Keratinocyte (primary cell): ENCODE measurements around the gene SMC3. TPM values are rescaled to one million over a fixed set of nuclear protein-coding genes. Genes with fewer than 3 reads are reported as not detected.
A peak's percentile ranks its signal among the peaks of the same experiment; 100 is the strongest.
"Not testable (repeated sequence)": the region's sequence is repeated elsewhere in the genome, so short reads cannot be mapped to it uniquely, and the experiment has no call there.

Source experiments
- DNase-seq: peaks from one replicate; pipeline ENCODE4 v3.0.0-alpha.2; 2011; ENCODE audit warnings: low read depth, missing footprints, low spot score
- FAIRE-seq: peaks from 2 replicates; lab custom pipeline; 2011; peaks lifted over from hg19 to GRCh38; lab: Jason Lieb, UNC
- H2AFZ ChIP-seq: 2 replicates; pipeline ENCODE4 v1.6.0; 2012; ENCODE audit warnings: low read length, control low read depth, inconsistent platforms; ENCODE audit not compliant: control insufficient read depth
- H3K27ac ChIP-seq: 2 replicates; pipeline ENCODE4 v1.5.1; 2011; ENCODE audit warnings: low read length; ENCODE audit not compliant: control insufficient read depth, insufficient read depth
- H3K27me3 ChIP-seq: 3 replicates; pipeline ENCODE4 v1.6.0; 2011; ENCODE audit warnings: low read length; ENCODE audit not compliant: control insufficient read depth, insufficient read depth; ENCODE audit errors: extremely low read depth
- H3K36me3 ChIP-seq, 2 experiments: 2 replicates in 1 of 2; 3 replicates in 1 of 2; pipeline ENCODE4 v1.5.1; 2011; ENCODE audit warnings: low read length in 2 of 2, mild to moderate bottlenecking in 1 of 2; ENCODE audit not compliant: control insufficient read depth in 2 of 2, insufficient read depth in 2 of 2; ENCODE audit errors: extremely low read depth in 1 of 2
- H3K4me1 ChIP-seq: 3 replicates; pipeline ENCODE4 v1.5.1; 2011; ENCODE audit warnings: low read length; ENCODE audit not compliant: control insufficient read depth, insufficient read depth; ENCODE audit errors: extremely low read depth
- H3K4me2 ChIP-seq: 3 replicates; pipeline ENCODE4 v1.6.0; 2011; ENCODE audit warnings: low read depth, low read length; ENCODE audit not compliant: control insufficient read depth, insufficient read depth; ENCODE audit errors: extremely low read depth
- H3K4me3 ChIP-seq, 3 experiments: fragments of 200-600 bp in 1 of 3; sonication (generic) in 1 of 3; 2 replicates in 2 of 3; 3 replicates in 1 of 3; pipeline ENCODE4 v1.5.1; 2011 to 2016; ENCODE audit warnings: low read length in 3 of 3, mild to moderate bottlenecking in 3 of 3, control low read depth in 2 of 3, inconsistent platforms in 1 of 3, low read depth in 1 of 3, mixed read lengths in 1 of 3, mixed run types in 1 of 3, moderate library complexity in 1 of 3; ENCODE audit not compliant: control insufficient read depth in 2 of 3, insufficient read depth in 2 of 3; ENCODE audit errors: extremely low read depth in 1 of 3
- H3K79me2 ChIP-seq: 2 replicates; pipeline ENCODE4 v1.6.0; 2012; ENCODE audit warnings: low read length; ENCODE audit not compliant: control insufficient read depth, insufficient read depth
- H3K9ac ChIP-seq: 3 replicates; pipeline ENCODE4 v1.6.0; 2011; ENCODE audit warnings: low read length; ENCODE audit not compliant: control insufficient read depth, insufficient read depth; ENCODE audit errors: extremely low read depth
- H3K9me1 ChIP-seq: 3 replicates; pipeline ENCODE4 v1.6.0; 2011; ENCODE audit warnings: low read length; ENCODE audit not compliant: control insufficient read depth, insufficient read depth; ENCODE audit errors: extremely low read depth
- H3K9me3 ChIP-seq: 2 replicates; pipeline ENCODE4 v1.5.1; 2012; ENCODE audit warnings: low read depth, low read length; ENCODE audit not compliant: control insufficient read depth
- H4K20me1 ChIP-seq: 3 replicates; pipeline ENCODE4 v1.6.0; 2011; ENCODE audit warnings: low read length; ENCODE audit not compliant: control insufficient read depth, insufficient read depth; ENCODE audit errors: extremely low read depth
- EZH2 ChIP-seq: IDR thresholded peaks from one replicate; pipeline ENCODE4 v1.6.1; 2012; ENCODE audit warnings: inconsistent platforms, mild to moderate bottlenecking, low read length, moderate library complexity
- dilution Hi-C: fragments of 300-500 bp; cut with MboI; formaldehyde crosslinking; loops from one replicate; pipeline ENCODE4 v1.7.0; 2020; ENCODE audit warnings: low sequenced_read_pairs; ENCODE audit not compliant: extremely low pct_ligation_motif_present
- polyA plus RNA-seq, 5 experiments: library from polyadenylated mRNA; depleted of rRNA in 3 of 5; stranded (reverse) in 3 of 5; stranded (forward) in 1 of 5; unstranded in 1 of 5; fragments of >200 nt; gene quantifications; 1 replicate in 1 of 5; 2 replicates in 3 of 5; 3 replicates in 1 of 5; pipeline versions ENCODE4 v1.2.1 to v1.2.3, GENCODE V29; 2011 to 2012; ENCODE audit warnings: missing spikeins in 2 of 5, low read depth in 1 of 5, low replicate concordance in 1 of 5
- TF ChIP-seq, protein P1 (sequence below), 3 experiments: IDR thresholded peaks in 1 of 3; conservative IDR thresholded peaks in 1 of 3; optimal IDR thresholded peaks in 1 of 3; 2 replicates in 2 of 3; 3 replicates in 1 of 3; pipeline versions ENCODE3 to v1.5.1; 2011; ENCODE audit warnings: low read length in 3 of 3, mild to moderate bottlenecking in 3 of 3, moderate library complexity in 2 of 3, control low read depth in 1 of 3, inconsistent platforms in 1 of 3; ENCODE audit not compliant: insufficient read depth in 2 of 3; ENCODE audit errors: extremely low read depth in 1 of 3

Gene SMC3
- polyA plus RNA-seq, 1 donor (not counting 4 experiments of a cell fraction or from before 2014, with no cell fraction given): 16.3 TPM

DNA sequence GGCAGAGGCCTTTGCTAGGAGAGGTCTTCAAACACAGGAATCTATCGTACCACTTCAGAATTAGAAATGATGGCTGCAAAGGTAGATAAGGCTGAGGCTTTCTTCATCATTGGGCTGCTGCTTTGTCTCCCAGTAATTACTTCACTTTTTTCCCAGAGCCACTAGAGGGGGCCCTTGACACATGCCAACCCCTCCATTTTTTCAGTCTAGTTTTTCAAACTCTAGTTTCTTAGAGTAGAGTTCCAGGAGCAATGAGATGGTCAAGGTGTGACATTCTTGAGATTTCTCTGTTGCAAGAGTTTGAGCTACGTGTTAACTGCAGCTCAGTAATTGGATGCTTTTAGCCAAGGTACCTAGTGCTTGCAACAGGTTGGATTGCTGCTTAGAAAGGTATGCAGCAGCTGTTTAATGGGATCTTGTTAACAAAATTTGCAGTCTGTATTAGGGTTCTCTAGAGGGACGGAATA is 42.8 kb downstream of the SMC3 start:
- Histone ChIP-seq H3K4me1 (peaks cover 4% of the 10 kb centered on the region), H3K4me2 (no peak overlapping the region), H3K79me2 (no peaks in the 10 kb centered on the region), H3K27me3 (peaks cover 3% of the 10 kb centered on the region), H3K27ac (no peak overlapping the region), H3K36me3 (peaks cover 0 to 2% of the 10 kb centered on the region in 2 experiments), H3K9me3 (no peaks in the 10 kb centered on the region), H3K9me1 (no peaks in the 10 kb centered on the region), H3K9ac (no peak overlapping the region), H3K4me3 (no peak overlapping the region), H2AFZ (no peak overlapping the region), H4K20me1 (no peaks in the 10 kb centered on the region)
- dilution Hi-C loops: no loop called here
- peak; percentile 39 for FAIRE-seq
- DNase-seq: peak; percentile 26
- TF ChIP-seq, protein P1, sequence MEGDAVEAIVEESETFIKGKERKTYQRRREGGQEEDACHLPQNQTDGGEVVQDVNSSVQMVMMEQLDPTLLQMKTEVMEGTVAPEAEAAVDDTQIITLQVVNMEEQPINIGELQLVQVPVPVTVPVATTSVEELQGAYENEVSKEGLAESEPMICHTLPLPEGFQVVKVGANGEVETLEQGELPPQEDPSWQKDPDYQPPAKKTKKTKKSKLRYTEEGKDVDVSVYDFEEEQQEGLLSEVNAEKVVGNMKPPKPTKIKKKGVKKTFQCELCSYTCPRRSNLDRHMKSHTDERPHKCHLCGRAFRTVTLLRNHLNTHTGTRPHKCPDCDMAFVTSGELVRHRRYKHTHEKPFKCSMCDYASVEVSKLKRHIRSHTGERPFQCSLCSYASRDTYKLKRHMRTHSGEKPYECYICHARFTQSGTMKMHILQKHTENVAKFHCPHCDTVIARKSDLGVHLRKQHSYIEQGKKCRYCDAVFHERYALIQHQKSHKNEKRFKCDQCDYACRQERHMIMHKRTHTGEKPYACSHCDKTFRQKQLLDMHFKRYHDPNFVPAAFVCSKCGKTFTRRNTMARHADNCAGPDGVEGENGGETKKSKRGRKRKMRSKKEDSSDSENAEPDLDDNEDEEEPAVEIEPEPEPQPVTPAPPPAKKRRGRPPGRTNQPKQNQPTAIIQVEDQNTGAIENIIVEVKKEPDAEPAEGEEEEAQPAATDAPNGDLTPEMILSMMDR (optimal IDR thresholded peaks at IDR 0.05 in 1 of 3, IDR thresholded peaks at IDR 0.05 in 1 of 3, conservative IDR thresholded peaks at IDR 0.05 in 1 of 3; ENCODE audit: extremely low read depth in 1 of 3, insufficient read depth in 2 of 3, low read length in 3 of 3): peak; percentile 56 to 79 (median 75)
- TF ChIP-seq EZH2: no peak

DNA sequence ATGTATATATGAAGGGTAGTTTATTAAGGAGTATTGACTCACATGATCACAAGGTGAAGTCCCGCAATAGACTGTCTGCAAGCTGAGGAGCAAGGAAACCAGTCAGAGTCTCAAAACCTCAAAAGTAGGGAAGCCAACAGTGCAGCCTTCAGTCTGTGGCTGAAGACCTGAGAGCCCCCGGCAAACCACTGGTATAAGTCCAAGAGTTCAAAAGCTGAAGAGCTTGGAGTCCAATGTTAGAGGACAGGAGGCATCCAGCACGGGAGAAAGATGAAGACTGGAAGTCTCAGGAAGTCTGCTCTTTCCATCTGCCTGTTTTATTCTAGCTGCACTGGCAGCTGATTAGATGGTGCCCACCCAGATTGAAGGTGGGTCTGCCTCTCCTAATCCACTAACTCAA is 43.3 kb downstream of the SMC3 start:
- H3K79me2 ChIP-seq, H3K27me3 ChIP-seq, H2AFZ ChIP-seq, dilution Hi-C loops, H3K9me1 ChIP-seq, H3K9ac ChIP-seq, H3K36me3 ChIP-seq, H3K4me2 ChIP-seq, DNase-seq, H3K4me1 ChIP-seq, H4K20me1 ChIP-seq, FAIRE-seq, H3K27ac ChIP-seq, H3K4me3 ChIP-seq, H3K9me3 ChIP-seq: not testable (repeated sequence)

DNA sequence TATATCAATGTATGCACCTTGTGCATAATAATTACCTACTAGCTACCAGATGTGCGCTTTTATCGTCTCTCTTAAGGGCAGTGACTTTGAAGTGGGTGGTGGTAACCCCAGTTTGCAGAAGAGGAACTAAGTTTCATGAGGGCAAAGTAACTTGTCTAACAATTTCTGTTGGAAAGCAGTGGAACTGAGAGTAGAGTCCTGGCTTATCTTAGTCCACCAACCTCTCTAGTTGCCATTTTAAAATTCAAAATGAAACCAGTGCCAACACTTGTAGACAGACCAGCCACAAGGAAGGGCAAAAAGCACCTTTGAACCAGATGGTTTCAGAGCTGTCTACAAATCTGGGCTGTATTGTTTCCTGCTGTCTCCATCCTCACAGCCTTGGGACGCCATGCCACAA is 44.6 kb downstream of the SMC3 start:
- DNase-seq: no peak

More for the DNA sequence above, 44.6 kb downstream of the SMC3 start:
- H3K27ac ChIP-seq: no peak overlapping the region
- no peaks in the 10 kb centered on the region for H4K20me1 ChIP-seq
- TF ChIP-seq, protein P1 (optimal IDR thresholded peaks at IDR 0.05 in 1 of 3, IDR thresholded peaks at IDR 0.05 in 1 of 3, conservative IDR thresholded peaks at IDR 0.05 in 1 of 3; ENCODE audit: extremely low read depth in 1 of 3, insufficient read depth in 2 of 3, low read length in 3 of 3): no peak
- TF ChIP-seq EZH2: no peak
- H3K9me3 ChIP-seq: no peaks in the 10 kb centered on the region
- H3K27me3 ChIP-seq: peaks cover 3% of the 10 kb centered on the region
- H2AFZ ChIP-seq: no peak overlapping the region
- H3K9me1 ChIP-seq: no peaks in the 10 kb centered on the region
- FAIRE-seq: no peak
- no peaks in the 10 kb centered on the region for H3K36me3 ChIP-seq
- no peak overlapping the region for H3K4me2 ChIP-seq
- H3K4me1 ChIP-seq: peaks cover 4% of the 10 kb centered on the region
- dilution Hi-C loops: no loop called here
- no peak overlapping the region for H3K9ac ChIP-seq
- H3K4me3 ChIP-seq: no peak overlapping the region
- no peaks in the 10 kb centered on the region for H3K79me2 ChIP-seq
